GM19023 (cell line): ENCODE results near the gene RPS6KA6.

Experiments
- ATAC-seq: cut with Tn5 transposase; IDR thresholded peaks from one replicate; pipeline ENCODE4 v1.9.1; 2021; ENCODE audit warnings: mild to moderate bottlenecking, moderate library complexity; ENCODE audit not compliant: unreplicated experiment

RPS6KA6 gene

GRCh38 chrX:84187533-84188319 is at the start of gene RPS6KA6:
Gene RPS6KA6, minus strand, starts transcription at chrX:84188199. Its CDS starts 300 bp downstream, at chrX:84187899.
- ATAC-seq: peak; percentile 56

GRCh38 chrX:84224741-84225140 is 36.7 kb upstream of the RPS6KA6 start:
- ATAC-seq: no peak

- no peak for ATAC-seq
These were observed 35.3 kb upstream of the RPS6KA6 start for GRCh38 chrX:84223261-84223660.

GRCh38 chrX:84221181-84221580 is 33.2 kb upstream of the RPS6KA6 start:
- ATAC-seq: no peak

- no peak for ATAC-seq
These were observed 31.6 kb upstream of the RPS6KA6 start for GRCh38 chrX:84219551-84219950.

- no peak for ATAC-seq
These were observed 30.7 kb upstream of the RPS6KA6 start for GRCh38 chrX:84218726-84219125.

GRCh38 chrX:84216881-84217280 is 28.9 kb upstream of the RPS6KA6 start:
- no peak for ATAC-seq

- ATAC-seq: no peak
These were observed 28.4 kb upstream of the RPS6KA6 start for GRCh38 chrX:84216406-84216805.

- ATAC-seq: no peak
These were observed 17.3 kb upstream of the RPS6KA6 start for GRCh38 chrX:84205276-84205675.

GRCh38 chrX:84199688-84200087 is 11.7 kb upstream of the RPS6KA6 start:
- ATAC-seq: no peak

GRCh38 chrX:84197550-84197949 is 9.6 kb upstream of the RPS6KA6 start:
- no peak for ATAC-seq

- ATAC-seq: no peak
These were observed 4.0 kb upstream of the RPS6KA6 start for GRCh38 chrX:84192006-84192405.

- ATAC-seq: no peak
These were observed 1.1 kb upstream of the RPS6KA6 start for GRCh38 chrX:84189125-84189524.

- peak; percentile 60 for ATAC-seq
These were observed 378 bp upstream of the RPS6KA6 start for GRCh38 chrX:84188320-84188834.

GRCh38 chrX:84186603-84187532 is 1.1 kb downstream of the RPS6KA6 start:
- ATAC-seq: peak; percentile 25

- ATAC-seq: no peak
These were observed 5.5 kb downstream of the RPS6KA6 start for GRCh38 chrX:84182516-84182915.

- no peak for ATAC-seq
These were observed 12.0 kb downstream of the RPS6KA6 start for GRCh38 chrX:84175958-84176357.

GRCh38 chrX:84175274-84175673 is 12.7 kb downstream of the RPS6KA6 start:
- no peak for ATAC-seq

GRCh38 chrX:84174348-84174747 is 13.7 kb downstream of the RPS6KA6 start:
- no peak for ATAC-seq

GRCh38 chrX:84170931-84171330 is 17.1 kb downstream of the RPS6KA6 start:
- ATAC-seq: no peak

GRCh38 chrX:84168574-84168973 is 19.4 kb downstream of the RPS6KA6 start:
- ATAC-seq: no peak

GRCh38 chrX:84168095-84168494 is 19.9 kb downstream of the RPS6KA6 start:
- ATAC-seq: no peak
